SW 1271 (cell line): ENCODE data around the gene ITPKC.
"Not testable (repeated sequence)": the region's sequence is repeated elsewhere in the genome, so short reads cannot be mapped to it uniquely, and the experiment has no call there.

Source experiments
- DNase-seq, 2 experiments: peaks; one replicate each; lab custom pipeline; 2025; lab: John Stamatoyannopoulos, UW

ITPKC gene

DNA sequence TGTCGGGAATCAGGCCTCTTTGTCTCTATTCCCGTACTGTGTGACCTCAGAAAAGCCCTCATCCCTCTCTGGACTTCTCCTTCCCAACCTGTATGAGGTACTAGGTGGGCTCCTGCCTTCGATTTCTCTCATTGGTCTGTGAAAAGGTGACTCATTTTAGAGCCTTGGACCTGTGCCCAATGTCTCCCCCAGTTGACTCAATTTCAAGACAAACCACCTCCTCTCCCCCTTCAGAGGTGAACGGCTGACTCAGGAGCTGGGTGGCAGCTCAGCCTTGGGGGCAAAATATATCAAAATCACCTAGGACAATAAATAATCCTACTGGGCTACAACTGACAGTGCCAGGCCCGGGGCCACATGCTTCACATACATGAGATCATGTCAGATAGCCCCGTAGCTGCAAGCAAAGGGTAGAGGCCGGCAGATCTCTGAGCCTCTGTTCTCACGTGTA lies 856 bp upstream of the ITPKC start:
- peak; percentile 79 to 82 for DNase-seq

DNA sequence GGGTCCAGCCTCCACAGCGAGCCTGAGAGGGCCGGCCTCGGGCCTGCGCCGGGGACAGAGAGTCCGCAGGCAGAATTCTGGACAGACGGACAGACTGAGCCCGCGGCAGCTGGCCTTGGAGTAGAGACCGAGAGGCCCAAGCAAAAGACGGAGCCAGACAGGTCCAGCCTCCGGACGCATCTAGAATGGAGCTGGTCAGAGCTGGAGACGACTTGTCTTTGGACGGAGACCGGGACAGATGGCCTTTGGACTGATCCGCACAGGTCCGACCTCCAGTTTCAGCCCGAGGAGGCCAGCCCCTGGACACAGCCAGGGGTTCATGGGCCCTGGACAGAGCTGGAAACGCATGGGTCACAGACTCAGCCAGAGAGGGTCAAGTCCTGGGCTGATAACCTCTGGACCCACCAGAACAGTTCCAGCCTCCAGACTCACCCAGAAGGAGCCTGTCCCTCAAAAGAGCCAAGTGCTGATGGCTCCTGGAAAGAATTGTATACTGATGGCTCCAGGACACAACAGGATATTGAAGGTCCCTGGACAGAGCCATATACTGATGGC lies 490 bp downstream of the ITPKC start:
- DNase-seq: peak in 1 of 2 experiments; percentile 57

DNA sequence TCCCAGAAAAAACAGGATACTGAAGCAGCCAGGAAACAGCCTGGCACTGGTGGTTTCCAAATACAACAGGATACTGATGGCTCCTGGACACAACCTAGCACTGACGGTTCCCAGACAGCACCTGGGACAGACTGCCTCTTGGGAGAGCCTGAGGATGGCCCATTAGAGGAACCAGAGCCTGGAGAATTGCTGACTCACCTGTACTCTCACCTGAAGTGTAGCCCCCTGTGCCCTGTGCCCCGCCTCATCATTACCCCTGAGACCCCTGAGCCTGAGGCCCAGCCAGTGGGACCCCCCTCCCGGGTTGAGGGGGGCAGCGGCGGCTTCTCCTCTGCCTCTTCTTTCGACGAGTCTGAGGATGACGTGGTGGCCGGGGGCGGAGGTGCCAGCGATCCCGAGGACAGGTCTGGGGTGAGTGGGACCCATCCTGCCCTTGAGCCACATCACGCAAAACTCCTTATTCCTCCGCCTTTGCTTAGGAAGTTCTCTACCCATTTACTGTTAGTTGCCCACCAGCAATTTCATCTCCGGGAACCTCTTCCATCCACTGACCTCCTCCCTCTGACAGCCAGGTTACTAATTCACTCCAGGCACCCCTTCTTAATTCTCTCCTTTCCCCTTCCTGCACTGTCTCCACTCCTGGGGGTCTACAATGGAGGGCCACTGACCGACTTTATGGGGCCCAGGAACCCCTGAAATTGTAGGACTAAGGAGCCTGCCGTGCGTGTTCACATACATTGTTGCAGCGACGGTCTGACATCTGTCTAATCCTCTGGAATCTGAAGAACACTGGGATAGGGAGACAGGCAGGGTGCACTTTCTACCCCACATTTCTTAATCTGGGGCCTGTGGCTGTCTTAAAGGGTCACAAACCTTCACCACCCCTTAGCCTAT lies 1.2 kb downstream of the ITPKC start:
- no peak for DNase-seq

- DNase-seq: peak in 1 of 2 experiments; percentile 28
These were observed 2.0 kb downstream of the ITPKC start for GRCh38 chr19:40718774-40719391.

GRCh38 chr19:40719414-40719894 lies 2.5 kb downstream of the ITPKC start:
- DNase-seq: no peak

DNA sequence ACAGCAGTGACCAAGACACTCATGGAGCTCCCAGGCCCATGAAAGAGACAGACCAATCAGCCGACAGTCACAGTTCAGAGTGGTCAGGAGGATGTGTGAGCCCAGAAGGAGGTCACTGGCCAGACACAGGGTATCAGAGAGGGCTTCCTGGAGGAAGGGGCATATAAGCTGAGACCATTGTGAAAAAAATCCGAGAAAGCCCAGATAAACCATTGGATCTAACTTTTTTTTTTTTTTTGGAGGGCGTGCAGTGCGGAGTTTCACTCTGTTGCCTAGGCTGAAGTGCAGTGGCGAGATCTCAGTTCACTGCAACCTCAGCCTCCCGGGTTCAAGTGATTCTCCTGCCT lies 4.2 kb downstream of the ITPKC start:
- DNase-seq: no peak

DNA sequence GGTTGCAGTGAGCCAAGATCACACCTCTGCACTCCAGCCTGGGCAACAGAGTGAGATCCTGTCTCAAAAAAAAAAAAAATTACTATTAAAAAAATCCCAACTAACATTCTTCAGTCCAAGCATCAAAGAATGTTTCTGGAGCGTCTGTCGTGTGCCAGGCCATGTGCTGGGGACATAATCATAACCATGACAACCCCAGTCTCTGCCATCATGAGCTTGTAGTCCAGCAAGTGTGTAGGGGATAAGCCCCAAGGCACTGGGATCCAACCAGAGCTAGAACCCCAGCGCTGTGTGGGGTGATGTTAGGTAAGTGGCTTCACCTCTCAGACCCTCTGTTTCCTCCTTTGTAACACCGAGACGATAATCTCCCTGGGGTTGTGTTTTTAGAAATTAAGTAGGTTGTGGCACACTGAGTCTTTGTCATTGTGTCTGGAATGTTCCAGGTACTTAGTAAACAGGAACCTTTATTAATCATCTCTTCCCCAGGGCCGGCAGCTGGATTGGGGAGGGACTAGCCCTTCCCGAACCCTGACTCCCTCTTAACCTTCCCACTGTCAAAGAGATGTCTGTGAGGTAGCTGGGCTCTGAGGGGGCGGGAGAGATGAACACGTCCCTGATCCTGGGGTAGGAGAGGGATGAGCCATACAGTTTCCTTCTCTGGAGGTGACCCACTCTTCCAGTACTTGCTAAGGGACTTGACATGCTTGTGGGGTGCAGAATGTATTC lies 5.2 kb downstream of the ITPKC start:
- no peak for DNase-seq

DNA sequence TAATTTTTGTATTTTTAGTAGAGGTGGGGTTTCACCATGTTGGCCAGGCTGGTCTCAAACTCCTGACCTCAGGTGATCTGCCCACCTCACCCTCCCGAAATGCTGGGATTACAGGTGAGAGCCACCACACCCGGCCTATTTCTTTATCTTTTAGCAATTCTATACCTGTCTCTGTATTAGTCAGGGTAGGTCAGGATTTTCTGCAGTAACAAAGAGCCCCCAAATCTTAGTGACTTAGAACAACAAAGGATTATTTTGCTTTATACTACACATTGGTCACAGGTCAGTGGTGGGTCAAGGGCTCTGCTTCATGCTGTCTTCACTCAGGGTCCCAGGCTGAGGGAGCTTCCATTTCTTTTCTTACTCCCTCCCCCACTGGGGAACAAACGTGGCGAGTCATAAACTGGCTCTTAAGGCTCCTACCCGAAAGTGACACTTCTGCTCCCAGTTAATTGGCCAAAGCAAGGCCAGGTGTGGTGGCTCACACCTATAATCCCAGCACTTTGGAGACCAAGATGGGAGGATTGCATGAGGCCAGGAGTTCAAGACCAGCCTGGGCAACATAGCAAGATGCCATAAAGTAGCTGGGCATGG lies 6.8 kb downstream of the ITPKC start:
- DNase-seq: no peak

DNA sequence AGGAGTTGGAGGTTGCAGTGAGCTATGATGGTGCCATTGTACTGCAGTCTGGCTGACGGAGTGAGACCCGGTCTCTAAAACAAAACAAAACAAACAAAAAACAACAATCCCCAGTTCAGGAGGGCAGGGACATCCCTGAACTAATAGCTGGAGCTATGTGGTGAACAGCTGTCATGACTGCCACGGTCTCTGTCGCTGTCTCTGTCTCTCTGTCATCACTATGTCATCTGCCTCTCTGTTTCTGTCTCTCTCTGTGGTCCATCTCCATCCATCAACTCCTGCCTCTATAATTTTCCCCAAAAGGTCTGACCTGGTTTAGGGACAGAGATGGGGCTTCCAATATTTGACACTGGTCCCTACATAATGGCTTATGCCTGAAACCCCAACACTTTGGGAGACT lies 7.4 kb downstream of the ITPKC start:
- no peak for DNase-seq

GRCh38 chr19:40724855-40725254 lies 7.9 kb downstream of the ITPKC start:
- no peak for DNase-seq

- DNase-seq: no peak
These were observed 9.4 kb downstream of the ITPKC start for GRCh38 chr19:40726279-40726678.

DNA sequence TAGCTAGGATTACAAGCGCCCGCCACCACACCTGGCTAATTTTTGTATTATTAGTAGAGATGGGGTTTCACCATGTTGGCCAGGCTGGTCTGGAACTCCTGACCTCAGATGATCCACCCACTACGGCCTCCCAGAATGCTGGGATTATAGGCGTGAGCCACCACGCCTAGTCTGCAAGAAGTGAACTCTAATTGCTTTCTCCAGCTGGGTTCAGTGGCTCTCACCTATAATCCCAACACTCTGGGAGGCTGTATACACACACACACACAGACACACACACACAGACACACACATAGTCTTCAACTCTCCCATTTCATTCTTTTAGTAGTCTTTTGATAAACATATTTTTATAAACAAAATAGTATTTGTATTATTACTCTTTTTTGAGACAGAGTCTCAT lies 13.2 kb downstream of the ITPKC start:
- DNase-seq: not testable (repeated sequence)

DNA sequence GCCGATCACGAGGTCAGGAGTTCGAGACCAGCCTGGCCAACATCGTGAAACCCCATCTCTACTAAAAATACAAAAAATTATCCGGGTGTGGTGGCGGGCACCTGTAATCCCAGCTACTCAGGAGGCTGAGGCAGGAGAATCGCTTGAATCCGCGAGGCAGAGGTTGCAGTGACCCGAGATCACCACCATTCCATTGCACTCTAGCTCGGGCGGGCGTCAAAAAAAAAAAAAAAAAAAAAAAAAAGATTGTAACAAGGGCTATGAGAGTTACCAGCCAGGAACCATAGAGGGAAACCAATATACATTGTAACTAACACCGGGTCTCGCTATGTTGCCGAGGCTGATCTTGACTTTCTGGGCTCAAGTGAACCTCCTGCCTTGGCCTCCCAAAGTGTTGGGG lies 15.4 kb downstream of the ITPKC start:
- DNase-seq: not testable (repeated sequence)

DNA sequence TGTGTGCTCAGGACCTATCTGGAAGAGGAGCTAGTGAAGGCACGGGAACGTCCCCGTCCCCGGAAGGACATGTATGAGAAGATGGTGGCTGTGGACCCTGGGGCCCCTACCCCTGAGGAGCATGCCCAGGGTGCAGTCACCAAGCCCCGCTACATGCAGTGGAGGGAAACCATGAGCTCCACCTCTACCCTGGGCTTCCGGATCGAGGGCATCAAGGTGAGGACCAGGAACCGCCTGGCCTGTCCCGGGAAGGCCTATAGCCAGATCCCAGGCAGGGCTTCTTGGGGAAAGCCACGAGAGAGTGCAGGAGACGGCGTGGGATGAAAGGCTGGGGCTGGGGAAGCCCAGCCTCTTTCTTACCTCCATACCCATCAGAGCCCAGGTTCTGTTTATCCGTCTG lies 16.2 kb downstream of the ITPKC start:
- no peak for DNase-seq

DNA sequence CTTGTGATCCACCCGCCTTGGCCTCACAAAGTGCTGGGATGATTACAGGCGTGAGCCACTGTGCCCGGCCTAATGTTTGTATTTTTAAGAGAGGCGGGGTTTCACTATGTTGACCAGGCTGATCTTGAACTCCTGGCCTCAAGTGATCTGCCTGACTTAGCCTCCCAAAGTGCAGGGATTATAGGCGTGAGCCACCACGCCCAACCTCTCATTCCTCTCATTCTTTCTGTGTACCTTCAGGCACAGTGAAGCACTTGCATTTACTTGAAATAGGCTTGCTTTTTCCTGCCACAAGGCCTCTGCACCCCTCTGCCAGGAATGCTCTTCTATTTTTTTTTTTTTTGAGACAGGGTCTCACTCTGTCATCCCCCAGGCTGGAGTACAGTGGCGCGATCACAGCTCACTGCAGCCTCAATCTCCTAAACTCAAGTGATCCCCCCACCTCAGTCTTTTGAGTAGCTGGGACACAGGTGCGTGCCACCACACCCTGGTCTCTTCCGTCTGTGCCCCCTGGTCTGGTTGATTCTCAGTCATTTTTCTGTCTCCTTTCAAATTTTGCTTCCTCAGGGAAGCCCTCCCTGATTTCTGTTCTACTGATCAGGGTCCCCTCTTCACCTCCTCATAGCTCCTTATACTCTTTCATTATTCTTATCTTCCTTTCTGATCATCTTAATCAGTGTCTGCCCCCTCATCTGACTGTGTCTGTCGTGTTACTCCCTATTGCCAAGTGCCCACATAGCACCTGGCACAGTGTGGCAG lies 18.3 kb downstream of the ITPKC start:
- DNase-seq: no peak

DNA sequence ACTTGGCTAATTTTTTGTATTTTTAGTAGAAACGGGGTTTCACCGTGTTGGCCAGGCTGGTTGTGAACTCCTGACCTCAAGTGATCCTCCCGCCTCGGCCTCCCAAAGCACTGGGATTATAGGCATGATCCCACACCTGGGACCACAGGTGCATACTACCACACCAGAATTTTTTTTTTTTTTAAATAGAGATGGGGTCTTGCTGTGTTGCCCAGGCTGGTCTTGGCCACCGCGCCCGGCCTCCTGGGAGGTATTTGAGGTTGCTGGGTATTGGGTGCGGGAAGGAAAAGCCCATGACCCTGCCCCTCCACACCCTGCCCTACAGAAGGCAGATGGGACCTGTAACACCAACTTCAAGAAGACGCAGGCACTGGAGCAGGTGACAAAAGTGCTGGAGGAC lies 19.7 kb downstream of the ITPKC start:
- DNase-seq: no peak

GRCh38 chr19:40737102-40737644 lies 20.3 kb downstream of the ITPKC start:
- DNase-seq: no peak

DNA sequence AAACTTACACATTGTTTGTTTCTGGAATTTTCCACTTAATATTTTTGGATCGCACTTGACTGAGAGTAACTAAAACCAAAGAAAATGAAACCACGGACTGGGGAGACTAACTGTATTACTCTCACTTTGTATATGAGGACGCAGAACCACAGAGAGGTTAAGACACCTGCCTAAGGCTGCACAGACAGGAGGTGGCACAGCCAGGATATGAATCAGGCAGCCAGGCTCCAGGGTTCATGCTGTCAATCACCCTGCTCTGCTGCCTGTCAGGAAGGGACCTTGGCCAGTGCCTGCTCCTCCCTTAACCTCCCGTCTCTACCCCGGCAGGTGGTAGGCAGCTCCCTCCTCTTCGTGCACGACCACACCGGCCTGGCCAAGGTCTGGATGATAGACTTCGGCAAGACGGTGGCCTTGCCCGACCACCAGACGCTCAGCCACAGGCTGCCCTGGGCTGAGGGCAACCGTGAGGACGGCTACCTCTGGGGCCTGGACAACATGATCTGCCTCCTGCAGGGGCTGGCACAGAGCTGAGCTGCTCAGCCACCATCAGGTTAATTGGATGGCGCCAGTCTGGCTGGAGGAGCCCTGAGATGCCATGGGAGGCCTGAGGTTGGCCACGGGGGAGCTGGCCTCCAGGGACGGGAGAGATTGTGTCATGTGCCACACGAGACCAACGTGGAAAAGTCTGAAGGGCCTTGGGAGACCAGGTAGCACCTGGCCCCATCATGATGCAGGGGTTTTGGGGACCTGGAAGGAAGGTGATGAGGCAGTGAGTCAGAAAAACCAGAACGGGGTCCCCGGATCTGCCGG lies 22.3 kb downstream of the ITPKC start:
- no peak for DNase-seq

GRCh38 chr19:40739871-40740703 lies 23.2 kb downstream of the ITPKC start:
- no peak for DNase-seq
